ENCODE data around the gene RASD2.
"Not testable (repeated sequence)": the region's sequence is repeated elsewhere in the genome, so short reads cannot be mapped to it uniquely, and the experiment has no call there.

The RASD2 gene

DNA sequence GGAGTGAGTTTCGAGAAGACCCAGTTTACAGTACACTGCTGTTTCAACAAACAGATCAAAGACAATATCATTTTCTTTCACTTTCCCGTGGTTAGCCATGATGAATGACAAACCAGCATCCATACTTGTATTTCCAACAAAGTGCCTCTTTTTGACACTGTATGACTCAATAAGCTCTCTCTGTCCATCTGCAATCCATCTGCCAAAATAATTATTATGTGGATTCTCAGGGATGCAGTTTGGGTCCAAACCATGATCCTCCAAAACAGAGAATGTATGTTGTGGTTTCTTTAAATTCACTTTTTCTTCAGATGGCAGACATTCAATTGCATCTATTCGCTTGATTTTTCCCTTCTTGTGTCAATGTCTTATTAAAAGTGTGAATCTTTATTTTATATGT lies 37.8 kb upstream of the RASD2 start:
- TF ChIP-seq, protein P1, sequence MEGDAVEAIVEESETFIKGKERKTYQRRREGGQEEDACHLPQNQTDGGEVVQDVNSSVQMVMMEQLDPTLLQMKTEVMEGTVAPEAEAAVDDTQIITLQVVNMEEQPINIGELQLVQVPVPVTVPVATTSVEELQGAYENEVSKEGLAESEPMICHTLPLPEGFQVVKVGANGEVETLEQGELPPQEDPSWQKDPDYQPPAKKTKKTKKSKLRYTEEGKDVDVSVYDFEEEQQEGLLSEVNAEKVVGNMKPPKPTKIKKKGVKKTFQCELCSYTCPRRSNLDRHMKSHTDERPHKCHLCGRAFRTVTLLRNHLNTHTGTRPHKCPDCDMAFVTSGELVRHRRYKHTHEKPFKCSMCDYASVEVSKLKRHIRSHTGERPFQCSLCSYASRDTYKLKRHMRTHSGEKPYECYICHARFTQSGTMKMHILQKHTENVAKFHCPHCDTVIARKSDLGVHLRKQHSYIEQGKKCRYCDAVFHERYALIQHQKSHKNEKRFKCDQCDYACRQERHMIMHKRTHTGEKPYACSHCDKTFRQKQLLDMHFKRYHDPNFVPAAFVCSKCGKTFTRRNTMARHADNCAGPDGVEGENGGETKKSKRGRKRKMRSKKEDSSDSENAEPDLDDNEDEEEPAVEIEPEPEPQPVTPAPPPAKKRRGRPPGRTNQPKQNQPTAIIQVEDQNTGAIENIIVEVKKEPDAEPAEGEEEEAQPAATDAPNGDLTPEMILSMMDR (IDR thresholded peaks at IDR 0.05; ENCODE audit: low read depth, low read length): no peak
- no peak overlapping the region for H3K4me3 ChIP-seq (ENCODE audit: low read depth, low read length)

DNA sequence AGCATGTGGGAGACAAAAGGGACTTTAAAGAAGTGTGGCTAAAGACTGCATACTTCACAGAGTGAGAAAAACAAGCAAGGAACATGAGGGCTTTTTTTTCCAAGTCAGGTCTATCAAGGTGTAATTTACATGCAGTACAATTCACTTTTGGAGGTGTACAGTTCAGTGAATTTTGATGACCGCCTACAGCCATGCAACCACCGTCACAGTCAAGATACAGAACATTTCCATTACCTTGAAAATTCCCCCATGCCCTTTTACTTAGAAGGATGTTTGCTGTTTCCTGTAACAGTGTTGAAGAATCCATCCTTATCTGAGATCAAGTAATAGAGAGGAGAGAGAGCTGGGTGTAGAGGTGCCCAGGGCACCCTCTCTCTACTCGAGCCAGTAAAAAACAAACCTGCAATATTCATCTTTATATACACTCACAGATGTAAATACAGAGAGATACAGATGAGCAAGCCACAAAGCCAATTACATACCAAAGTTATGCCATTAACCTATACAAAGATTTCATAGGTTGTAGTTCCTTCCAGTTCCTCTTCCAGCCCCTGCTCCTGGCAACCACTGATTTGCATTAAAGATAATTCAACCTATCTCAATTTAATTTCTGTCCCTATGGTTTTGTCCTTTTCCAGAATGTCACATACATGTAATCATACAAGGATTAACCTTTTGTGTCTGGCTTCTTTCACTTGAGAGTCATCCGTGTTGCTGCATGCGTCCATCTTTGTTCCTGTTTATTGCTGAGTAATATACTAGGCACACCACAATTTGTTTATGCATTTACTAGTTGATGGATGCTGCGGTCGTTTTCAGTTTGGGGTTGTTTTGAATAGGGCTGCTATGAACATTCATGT lies 35.0 kb upstream of the RASD2 start:
- H3K4me3 ChIP-seq (ENCODE audit: low read depth, low read length): no peak overlapping the region
- TF ChIP-seq, protein P1 (IDR thresholded peaks at IDR 0.05; ENCODE audit: low read depth, low read length): no peak

DNA sequence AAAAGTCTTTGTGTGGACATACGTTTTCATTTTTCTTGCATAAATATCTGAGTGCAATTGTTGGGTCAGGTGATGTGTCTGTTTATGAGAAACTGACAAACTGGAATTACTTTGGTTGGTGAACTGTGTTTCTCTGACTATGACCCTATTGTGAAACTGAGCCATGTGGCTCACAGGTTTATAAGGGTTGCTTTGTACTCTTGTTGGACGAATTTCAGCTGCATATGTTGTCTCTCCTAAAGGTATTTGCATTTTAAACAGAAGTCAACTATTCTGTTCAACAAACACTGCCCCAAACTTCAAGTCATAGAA lies 34.4 kb upstream of the RASD2 start:
- TF ChIP-seq, protein P1 (IDR thresholded peaks at IDR 0.05; ENCODE audit: low read depth, low read length): no peak
- no peak overlapping the region for H3K4me3 ChIP-seq (ENCODE audit: low read depth, low read length)

DNA sequence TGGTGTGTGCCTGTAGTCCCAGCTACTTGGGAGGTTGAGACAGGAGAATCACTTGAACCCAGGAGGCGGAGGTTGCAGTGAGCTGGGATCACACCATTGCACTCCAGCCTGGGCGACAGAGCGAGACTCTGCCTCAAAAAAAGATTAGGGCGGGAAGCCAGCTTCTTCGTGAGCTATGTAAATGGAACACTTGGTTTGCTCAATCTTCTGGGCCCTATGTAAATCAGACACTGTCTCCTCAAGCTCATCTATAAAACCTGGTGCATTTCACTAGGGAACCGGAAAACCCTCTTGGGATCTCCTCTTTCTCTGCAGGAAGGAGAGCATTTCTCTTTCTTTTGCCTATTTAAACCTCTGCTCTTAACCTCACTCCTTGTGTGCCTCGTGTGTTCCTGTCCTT lies 32.8 kb upstream of the RASD2 start:
- not testable (repeated sequence) for H3K4me3 ChIP-seq (ENCODE audit: low read depth, low read length)

DNA sequence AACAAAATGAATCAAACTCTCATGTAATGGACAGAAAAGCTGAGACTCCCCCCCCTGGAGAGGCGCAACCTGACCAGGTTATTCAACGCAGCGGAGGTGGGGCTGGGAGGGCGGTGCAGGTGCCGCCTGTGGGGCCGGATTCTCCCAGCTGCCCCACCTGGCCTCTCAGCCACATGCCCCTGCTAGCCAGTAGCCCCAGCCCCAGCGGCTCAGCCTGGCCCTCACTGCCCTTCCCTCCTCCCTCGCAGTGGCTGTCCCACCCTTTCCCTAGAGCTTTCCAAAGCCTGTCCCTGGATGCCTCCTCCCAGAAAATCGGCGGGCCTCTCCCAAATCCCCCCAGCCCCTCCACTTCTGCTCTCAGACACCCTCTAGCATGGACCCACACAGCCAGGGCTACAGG lies 31.2 kb upstream of the RASD2 start:
- H3K4me3 ChIP-seq (ENCODE audit: low read depth, low read length): no peak overlapping the region
- TF ChIP-seq, protein P1 (IDR thresholded peaks at IDR 0.05; ENCODE audit: low read depth, low read length): no peak

DNA sequence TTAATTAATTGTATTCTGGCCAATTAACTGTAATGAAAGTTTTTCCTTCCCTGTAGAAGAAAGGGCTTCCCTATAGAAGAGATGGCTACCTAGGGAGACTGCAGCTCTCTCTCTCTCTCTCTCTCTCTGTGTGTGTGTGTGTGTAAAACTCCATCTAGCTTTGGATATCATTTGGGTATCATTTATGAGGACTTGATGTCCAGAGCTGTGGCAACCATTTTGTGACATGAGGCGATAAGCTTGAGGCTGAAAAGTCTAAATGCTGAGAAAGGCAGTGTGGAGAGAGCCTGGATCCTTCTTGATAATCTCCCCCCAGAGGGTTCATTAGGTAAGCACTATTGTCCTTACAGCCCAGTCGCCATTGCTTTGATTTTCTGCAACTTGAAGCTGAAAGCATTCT lies 30.7 kb upstream of the RASD2 start:
- TF ChIP-seq, protein P1 (IDR thresholded peaks at IDR 0.05; ENCODE audit: low read depth, low read length): no peak
- H3K4me3 ChIP-seq (ENCODE audit: low read depth, low read length): no peak overlapping the region

DNA sequence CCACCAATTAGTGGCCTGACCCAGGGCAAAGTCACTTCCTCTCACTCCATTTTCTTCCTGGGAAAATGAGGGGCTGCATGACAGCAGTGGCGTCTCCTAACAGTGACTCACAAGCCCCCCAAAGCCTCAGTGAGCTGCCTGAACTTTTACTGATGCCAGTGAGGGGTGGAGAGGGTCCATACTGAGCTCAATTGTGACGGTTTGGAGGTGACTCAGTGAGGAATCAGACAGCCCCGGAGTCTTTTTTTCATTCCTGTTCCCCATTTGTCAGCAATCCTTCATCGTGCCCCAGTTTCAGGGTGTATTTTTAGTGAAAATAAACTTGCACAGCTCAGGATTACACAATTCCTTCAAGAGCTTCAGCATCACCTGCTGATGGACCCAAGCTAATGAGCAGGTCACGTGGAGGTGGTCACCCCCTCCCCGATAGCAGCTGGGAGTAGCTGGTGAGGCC lies 30.1 kb upstream of the RASD2 start:
- no peak overlapping the region for H3K4me3 ChIP-seq (ENCODE audit: low read depth, low read length)
- TF ChIP-seq, protein P1 (IDR thresholded peaks at IDR 0.05; ENCODE audit: low read depth, low read length): no peak

DNA sequence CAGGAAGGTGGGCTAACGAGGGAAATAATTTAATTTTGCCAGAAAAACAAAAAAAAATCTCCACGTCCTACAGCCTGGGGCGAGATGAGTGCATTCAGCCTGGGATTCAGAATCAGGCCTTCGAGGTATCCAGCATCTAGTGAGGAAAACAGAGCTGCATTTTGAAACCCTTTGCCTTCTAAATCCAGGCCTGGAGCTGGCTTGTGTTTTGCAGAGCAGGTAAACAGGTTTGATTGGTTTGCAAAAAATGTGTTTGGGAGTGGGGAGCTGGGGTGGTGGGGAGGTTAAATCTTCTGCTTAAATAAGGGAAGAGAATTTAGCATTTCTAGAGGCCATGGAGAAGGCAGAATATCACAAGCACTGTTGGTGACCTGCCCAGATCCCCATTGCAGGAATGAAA lies 29.7 kb upstream of the RASD2 start:
- no peak overlapping the region for H3K4me3 ChIP-seq (ENCODE audit: low read depth, low read length)
- TF ChIP-seq, protein P1 (IDR thresholded peaks at IDR 0.05; ENCODE audit: low read depth, low read length): no peak

Data from WI38 (cell line).